HT-29 (cell line): Measurements from ENCODE around the gene KCNJ5. TPM values are rescaled to one million over a fixed set of nuclear protein-coding genes. Genes with fewer than 3 reads are reported as not detected.
A peak's percentile ranks its signal among the peaks of the same experiment; 100 is the strongest.

Source experiments
- DNase-seq: peaks from one replicate; pipeline ENCODE4 v3.0.0-alpha.2; 2015; ENCODE audit warnings: low spot score
- total RNA-seq: library from RNA; depleted of rRNA; stranded (reverse); fragments of >200 nt; shearing (Covaris generic); gene quantifications from 2 replicates; pipeline ENCODE4 v1.2.3, GENCODE V29; 2014

Gene KCNJ5
- total RNA-seq, 1 experiment from 2014 or later, result not detected

DNA sequence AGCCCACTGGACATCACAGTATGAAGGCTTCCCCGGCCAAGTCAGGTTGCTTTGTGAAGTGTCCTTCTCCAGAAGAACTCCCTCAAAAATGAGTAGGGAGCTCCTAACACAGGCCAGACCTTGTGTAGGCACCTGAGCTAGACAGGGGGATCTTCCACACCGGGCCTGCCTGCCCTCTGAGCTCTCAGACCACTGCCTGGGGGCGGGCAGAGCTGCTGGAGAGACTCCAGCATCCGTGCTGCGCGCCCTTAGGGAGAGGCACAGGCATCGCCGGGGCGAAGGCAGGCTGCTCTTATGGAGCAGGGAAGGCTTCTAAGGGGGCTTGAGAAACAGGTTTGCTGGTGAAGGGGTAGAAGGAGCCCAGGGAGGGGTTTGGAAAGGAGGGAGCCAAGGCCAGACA lies 4.4 kb downstream of the KCNJ5 start:
- no peak for DNase-seq

DNA sequence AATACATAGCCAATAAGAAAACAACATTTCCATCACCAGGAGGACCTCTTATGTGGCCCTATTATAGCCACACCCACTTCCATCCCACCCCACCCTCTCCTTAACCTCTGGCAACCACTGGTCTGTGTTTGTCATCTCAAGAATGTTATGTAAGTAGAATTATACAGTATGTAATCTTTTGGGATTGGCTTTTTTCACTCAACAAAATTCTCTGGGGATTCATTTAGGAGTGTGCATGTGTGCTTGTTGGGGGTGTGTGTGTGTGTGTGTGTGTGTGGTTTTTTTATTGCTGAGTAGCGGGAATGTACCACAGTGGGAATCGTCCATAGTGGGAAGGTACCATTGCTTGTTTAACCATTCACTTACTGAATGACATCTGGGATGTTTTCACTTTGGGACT lies 5.2 kb downstream of the KCNJ5 start:
- DNase-seq, result no peak

DNA sequence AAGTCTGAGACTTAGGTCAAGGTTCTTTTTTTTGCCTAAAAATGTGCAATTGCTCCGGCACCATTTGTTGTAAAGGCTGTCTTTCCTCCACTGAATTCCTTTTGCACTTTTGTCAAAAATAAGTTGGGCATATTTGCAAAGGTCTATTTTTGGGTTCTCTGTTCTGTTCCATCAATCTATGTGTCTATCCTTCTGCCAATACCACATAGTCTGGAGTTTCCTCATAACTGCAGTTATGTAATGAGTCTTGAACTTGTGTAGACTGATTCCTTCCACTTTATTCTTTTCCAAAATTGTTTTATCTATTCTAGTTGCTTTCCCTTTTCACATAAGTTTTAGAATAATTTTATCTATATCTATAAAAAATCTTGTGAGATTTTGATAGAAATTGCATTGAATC lies 6.7 kb downstream of the KCNJ5 start:
- DNase-seq, result no peak

DNA sequence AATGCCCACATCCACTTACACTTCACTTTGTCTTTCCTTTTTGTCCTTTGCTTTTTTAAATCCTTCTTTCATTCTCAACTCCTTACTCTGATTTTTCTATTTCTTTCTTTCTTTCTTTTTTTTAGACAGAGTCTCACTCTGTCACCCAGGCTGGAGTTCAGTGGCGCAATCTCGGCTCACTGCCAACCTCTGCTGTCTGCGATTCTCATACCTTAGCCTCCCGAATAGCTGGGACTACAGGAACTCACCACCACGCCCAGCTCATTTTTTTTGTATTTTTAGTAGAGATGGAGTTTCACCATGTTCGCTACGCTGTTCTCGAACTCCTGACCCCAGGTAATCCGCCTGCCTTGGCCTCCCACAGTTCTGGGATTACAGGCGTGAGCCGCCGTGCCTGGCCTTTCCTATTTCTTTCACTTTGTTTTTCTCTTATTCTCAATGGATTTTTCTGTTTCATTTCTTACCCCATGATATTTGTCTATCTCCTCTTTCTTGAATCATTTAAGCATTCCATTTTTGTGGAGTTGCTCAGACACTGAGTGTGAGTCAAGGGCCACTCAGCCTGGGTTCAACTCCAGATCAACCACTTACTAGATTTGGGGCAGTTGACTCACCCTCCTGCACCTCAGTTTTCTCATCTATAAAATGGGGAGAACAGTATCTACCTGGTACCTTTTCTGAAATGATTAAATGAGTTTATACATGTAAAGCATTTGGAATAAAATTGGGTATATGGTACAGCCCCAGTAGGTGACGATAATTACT lies 7.6 kb downstream of the KCNJ5 start:
- DNase-seq, result no peak

DNA sequence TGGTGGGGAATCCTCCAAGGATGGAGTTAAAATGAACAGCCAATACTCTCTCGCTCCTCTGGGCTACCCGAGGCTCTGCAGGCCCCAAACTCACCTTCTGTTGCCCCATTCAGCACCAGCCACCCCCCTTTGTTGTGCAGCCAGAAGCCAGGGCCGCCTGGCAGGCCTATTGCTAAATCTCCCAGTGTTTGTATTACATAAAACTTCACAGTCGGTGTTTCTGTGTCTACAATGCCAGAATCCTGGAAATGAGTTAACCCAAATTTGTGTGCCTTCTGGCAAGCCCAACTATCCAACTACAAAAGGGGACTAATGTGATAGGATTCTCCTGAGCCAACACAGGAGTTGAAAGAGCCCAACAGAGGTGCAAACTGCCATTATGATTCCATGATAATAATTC lies 9.3 kb downstream of the KCNJ5 start:
- no peak for DNase-seq

DNA sequence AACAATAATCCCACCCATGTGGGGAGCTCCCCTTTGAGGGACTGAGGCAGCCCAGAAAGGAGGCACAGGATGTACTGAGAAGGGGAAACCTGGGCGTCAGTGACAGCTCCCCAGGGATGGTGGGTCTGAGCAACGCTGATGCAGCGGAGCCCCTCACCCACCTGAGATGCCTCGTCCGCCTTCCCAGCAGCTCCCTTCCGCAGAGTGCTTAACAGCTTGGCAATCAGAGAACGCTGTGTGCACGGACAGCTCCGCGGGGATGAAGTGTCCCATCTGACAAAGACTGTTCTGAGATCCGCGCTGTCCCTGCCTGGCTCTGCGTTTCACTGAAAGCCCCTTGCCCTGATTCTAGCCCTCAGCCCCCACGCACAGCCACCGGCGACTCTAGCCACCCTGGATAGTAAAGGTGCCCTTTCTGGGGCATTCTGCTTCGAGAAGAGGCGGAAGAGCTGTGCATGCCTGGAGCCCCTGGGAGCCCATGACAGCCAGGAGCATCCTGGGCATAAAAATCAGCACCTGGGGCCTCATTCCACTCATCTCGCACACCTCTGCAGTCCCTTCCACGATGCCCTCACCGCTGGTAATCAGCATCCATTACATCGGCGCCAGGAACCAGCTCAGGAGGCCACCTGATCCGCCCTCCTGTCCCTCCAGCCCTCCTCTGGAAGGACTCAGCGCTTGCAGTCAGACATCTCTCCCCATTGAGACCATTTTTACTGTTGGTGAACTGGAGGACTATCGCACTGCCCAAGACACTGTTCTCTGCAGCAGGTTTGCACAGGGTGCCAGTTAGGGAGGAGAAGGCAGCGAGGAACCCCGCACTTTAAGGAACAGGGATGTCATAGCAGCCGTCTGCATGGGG lies 10.7 kb downstream of the KCNJ5 start:
- no peak for DNase-seq

DNA sequence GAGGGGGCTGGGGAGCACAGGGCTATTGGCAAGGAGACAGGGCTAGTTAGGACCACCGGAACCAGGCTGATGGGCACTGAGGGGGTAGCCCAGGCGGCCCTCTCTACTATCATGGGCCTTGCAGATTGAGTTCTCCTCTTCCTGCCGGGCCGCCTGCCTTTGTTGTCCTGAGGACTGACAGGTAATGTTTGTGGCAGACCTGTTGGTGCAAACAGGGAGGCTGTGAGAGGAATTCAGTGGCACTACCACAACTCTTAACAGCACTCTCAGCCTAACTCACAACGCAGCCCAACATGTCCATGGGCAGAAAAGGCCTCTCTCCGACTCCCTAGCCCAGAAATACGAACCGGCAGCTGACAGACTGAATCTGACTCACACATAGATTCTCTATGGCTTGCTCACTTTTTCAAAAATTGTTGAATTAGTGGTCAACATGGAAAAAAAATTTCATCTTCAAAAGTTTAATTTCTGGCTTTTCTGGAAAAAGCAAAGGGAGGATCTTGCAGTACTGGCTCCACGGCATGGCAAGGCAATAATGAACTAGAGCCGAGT lies 11.4 kb downstream of the KCNJ5 start:
- DNase-seq, result no peak

DNA sequence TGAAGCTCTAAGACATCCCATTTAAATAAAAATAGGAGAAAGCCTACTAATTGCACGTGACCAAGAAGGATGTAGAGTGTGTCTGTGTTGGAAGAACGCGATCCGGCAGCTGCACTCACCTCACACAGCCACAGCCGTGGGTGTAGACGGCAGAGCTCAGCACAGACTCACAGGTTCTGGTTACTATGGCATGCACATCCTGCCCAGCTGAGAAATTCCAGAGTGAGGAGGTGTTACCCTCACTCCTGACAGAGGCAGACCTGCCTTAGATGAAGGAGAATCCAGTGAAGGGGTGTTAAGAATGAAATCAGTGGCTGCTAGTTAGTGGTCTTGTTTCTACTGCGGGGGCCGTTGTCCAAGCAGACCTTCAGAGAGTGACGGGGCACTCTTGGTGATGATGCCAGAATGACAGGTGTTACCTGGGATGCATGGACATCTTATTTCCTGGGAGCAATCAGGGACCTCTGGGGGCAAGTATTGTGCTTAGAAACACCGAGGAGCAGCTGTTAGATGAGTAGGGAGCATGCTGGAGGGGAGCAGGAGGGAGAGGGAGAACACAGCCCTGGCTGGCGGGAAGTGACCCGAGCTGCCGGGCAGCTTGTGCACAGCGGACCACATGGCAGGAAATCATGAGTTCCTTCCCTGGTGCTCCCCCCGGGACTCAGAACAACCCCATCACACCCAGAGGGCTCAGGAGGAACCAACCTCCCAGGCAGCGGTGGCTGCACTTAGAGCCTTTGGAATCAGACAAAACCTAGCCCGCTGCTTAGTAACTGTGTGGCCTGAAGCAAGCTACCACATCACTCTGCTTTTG lies 12.3 kb downstream of the KCNJ5 start:
- DNase-seq, result no peak

DNA sequence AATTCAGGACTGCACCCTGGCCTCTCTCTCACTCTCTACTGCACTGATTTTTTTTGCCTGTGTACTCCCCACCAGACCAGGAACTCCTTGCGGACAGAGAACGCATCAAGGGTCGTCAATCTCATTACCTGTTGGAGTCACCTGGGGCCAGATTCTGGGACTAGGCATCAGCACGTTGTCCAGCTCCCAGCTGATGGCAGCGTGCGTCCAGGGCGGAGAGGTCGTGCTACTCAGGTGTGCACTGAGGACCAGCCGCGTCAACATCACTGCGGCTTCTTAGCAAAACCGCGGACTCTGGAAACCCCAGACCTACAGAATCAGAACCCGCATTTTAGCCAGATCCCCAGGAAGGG lies 13.1 kb downstream of the KCNJ5 start:
- no peak for DNase-seq

DNA sequence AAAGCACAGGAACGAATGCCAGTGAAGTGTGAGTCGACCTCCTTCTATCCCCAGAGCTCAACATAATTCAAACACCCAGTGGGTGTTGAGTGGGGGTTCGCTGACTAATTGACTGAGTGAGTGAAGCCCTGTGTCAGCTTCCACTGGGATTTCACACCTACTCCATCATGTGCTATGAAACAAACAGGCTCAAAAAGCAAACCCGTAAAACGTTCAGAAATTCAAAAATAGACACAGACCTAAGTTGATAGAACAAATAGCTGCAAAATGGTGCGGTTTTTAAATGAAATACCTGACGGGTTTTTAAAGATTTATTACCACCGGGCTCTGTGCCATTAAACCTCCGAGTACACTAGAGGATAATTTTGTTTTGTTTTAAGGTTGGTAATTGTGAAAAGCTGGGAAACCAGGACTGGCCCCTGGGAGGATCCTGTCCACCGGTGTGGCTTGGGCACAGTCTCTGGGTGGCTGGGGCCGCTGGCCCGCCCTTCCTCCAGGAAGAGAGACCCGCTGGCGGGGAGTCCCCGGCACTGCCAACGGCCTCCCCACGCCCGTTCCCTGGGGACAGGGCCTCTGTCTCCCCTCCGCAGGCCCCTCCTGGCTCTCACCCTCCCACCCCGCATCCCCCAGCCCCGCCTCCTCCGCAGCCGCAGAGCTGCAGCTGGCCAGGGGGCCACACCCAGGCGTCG lies 13.6 kb downstream of the KCNJ5 start:
- peak; percentile 30 for DNase-seq

DNA sequence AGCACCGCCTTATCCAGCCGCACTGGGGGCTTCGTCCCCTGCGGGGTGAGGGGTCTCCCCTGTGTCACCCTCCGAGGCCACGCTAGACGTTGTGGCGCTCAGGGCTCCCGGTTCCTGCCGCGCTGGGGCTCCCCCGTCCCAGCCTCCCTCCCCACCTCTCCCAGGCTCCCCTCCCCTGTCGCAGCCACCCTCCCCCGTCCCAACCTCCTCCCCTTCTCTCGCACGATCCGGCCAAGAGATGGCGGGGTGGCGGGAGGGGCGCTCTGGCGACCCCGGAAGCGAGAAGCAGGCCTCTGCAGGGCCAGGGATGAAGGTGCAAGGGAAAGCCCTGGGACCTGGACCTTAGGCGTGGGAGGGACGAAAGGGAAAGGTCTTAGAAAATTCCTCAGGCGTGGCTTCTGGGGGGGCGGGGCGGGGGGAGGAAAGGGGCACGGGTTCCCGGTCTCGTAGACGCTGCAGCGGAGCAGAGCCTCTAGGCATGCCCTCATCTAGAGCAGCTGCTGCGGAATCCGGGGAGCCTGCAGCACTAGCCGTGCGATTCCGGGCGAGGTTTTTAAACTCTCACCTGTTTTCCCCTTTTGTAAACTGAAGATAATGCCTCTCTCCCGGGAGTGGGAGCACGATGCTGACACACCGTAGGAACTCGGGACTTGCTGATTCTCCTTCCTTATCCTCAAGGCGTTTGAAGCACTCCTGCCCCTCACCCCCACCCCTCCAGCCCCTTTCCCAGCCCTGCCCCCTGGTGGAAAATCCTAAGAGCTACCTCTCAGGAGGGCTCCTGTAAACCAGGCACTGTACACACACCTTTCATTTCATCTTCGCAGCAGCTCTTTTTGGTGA lies 14.4 kb downstream of the KCNJ5 start:
- peak; percentile 65 for DNase-seq

DNA sequence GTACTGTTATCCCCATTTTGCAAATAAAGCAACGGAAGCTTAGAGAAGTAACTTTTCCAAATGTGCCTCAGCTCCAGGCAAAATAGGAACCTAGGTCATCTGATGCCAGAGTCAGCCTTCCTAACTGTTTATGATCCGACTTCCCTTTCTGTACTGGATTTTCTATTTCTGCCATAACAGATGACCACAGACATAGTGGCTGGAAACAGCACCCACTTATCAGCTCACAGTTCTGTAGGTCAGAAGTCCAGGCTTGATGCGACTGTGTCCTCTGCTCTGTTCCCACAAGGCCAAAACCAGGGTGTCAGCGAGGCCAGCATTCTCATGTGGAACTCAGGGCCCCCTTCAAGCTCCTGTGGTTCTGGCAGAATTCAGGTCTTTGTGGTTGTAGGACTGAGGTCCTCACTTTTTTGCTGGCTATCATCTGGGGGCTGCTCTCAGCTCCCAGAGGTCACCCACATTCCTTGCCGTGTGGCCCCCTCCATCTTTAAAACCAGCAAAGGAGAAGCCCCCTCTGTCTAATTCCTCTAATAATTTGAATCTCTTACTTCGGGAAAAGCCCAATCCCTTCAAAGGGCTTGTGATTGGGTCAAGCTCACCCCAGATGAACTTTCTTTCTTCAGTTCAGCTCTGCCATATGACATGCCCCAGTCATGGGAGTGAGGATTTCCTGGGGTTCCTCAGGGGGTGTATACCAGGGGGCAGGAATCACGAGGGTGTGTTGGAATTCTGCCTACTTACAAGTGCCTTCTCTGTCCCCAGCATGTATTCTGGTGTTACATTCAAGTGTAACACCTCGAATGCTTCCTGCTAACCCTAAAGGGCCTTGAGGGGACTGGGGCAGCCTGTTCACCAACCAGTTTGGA lies 15.3 kb downstream of the KCNJ5 start:
- no peak for DNase-seq

DNA sequence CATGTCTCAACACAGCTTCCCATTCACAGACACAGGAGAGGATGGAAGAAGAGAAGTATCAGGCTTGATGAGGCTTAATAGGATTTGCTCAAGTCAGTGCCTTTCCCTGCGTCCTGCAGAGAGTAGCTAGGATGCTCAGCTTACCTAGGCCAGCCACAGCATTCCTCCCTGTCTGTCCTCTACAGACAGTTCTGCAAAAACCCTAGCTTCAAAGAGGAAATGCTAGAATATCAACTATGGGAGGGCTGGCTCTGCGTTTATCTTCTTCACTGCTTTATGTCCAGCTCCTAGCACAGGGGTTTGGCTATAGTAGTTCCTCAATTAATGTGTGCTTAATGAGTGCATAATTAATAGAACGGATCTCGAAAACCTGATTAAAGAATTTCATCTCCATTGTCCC lies 16.4 kb downstream of the KCNJ5 start:
- DNase-seq, result no peak

DNA sequence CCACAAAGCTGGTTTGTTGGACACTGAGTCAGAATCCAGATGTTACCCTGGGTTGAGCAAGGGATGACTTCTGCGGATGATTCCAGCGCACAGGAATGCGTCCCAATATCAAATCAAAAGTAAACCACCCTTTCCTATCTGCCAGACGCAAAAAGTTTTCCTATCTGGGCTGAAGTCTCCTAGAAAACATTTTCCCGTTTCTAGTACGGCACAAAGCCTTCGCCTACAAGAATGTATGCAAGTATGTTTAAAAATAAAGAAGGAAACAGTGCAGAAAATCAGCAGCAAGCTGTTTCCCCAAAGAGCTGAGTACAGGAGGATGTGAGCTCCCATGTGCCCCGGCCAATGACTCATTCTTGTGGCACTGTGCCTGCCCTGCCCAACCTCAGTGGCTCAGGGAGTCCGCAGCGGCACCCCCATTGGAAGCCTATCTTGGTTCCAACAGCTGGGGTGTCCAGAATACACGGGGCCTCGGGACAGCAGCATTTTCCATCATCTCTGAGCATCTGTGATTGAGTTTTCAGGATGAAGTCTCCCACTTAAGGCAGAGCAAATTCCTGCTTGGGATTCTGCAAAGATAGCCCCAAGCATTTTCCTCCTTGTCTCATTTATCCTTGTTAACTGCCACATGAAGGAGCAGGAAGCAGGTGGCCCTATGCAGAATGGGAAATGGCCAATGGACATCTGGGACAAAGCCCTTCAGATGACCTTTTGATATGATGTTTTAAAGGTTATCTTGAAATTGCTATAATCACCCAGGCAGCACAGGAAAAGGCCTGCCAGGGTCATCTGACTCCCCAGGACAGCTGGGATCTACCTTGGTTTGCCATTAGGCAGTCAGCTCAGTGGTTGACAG lies 17.5 kb downstream of the KCNJ5 start:
- peak; percentile 49 for DNase-seq

DNA sequence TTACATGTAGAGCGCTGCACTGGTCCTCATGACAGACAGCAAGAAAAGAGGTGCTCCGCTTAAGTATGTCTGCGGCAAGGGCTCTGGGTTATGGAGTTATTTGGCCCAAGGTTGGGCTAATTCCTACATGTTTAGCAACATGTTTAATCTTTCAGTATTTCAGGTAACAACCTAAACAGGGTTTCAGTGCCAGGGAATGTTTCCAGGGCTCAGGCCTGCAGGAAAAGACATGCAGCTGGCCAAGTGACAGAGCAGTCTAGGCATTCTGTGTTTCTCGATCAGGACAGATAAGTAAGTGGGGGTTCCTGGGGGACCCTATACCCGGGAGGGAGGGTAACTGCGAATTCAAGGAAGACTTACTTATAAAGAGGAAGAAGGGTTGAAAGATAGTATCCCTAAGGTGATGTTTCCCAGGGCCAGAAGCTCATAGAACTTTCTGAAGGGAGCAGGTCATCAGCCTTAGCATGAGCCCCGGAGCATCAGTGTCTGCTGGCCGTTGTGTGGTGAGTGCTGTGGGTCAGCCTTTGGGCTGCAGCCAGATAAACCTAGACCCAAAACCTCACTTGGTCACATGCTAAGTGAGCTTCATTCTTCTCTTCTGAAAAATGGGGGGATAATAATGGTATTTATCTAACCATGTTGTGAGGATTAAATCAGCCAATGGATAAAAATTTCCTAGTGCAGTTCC lies 18.4 kb downstream of the KCNJ5 start:
- DNase-seq, result no peak

DNA sequence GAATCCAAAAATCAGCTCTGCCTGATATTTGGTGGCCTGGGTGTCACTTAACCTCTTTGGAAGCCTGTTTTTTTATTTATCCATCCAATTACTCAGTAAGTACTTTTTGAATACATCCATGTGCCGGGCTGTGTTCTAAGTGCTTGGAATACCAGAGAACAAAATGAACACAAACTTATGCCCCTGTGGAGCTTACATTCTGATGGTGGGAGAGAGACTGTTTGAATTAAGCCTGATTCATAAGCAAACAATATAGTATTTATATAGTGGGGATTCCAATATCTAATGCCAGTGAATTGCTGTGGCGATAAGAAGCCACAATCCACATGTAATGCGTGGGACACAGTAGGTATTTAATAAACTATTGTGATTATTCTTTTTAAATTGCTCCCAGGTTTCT lies 19.4 kb downstream of the KCNJ5 start:
- no peak for DNase-seq

DNA sequence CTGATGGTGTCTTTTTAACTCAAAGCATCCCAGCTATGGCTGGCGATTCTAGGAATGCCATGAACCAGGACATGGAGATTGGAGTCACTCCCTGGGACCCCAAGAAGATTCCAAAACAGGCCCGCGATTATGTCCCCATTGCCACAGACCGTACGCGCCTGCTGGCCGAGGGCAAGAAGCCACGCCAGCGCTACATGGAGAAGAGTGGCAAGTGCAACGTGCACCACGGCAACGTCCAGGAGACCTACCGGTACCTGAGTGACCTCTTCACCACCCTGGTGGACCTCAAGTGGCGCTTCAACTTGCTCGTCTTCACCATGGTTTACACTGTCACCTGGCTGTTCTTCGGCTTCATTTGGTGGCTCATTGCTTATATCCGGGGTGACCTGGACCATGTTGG lies 20.1 kb downstream of the KCNJ5 start:
- DNase-seq, result no peak

DNA sequence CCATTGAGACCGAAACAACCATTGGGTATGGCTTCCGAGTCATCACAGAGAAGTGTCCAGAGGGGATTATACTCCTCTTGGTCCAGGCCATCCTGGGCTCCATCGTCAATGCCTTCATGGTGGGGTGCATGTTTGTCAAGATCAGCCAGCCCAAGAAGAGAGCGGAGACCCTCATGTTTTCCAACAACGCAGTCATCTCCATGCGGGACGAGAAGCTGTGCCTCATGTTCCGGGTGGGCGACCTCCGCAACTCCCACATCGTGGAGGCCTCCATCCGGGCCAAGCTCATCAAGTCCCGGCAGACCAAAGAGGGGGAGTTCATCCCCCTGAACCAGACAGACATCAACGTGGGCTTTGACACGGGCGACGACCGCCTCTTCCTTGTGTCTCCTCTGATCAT lies 20.5 kb downstream of the KCNJ5 start:
- no peak for DNase-seq
